HCT116 (cell line): ENCODE results near the gene FAAP24. TPM values are rescaled to one million over a fixed set of nuclear protein-coding genes. Genes with fewer than 3 reads are reported as not detected.
"Not testable (repeated sequence)": the region's sequence is repeated elsewhere in the genome, so short reads cannot be mapped to it uniquely, and the experiment has no call there.

Experiments used
- ATAC-seq: fragments of 200-7000 bp; cut with Tn5 transposase; 2 replicates; pipeline ENCODE4 v1.9.1; 2020; ENCODE audit warnings: mild to moderate bottlenecking, moderate library complexity
- BruUV-seq: library from RNA; stranded (reverse); fragments of 400-500 nt; replicated peaks from 2 replicates; lab custom pipeline; 2021; lab: Mats Ljungman, UMichigan
- CTCF ChIA-PET: fragments of 300-600 bp; sonication (Branson Sonifier 250); formaldehyde crosslinking; loops from one replicate; lab custom pipeline; 2021; ENCODE audit warnings: antibody characterized with exemption; lab: Charles Lee
- POLR2A ChIA-PET: fragments of 300-600, 350-600 bp; sonication (Branson Sonifier 250); formaldehyde crosslinking; loops from one replicate; lab custom pipeline; 2021; ENCODE audit warnings: antibody characterized with exemption; lab: Charles Lee
- RAD21 ChIA-PET, 2 experiments: fragments of 300-600 bp; sonication (Branson Sonifier 250); formaldehyde crosslinking; loops; one replicate each; lab custom pipeline; 2023; ENCODE audit warnings: low total read pairs in 2 of 2; ENCODE audit not compliant: uncharacterized antibody in 2 of 2, unreplicated experiment in 2 of 2, low non-redundant PET in 1 of 2; lab: Charles Lee
- DNase-seq: peaks from one replicate; pipeline ENCODE4 v3.0.0-alpha.2; 2010; ENCODE audit warnings: low read depth, low spot score
- H2AFZ ChIP-seq: fragments of 200-600 bp; shearing (Covaris generic), sonication (generic); 2 replicates; pipeline ENCODE4 v1.6.1; 2017; ENCODE audit warnings: low read depth, mixed run types, mixed read lengths, antibody characterized with exemption, low read length; ENCODE audit not compliant: poor library complexity, severe bottlenecking
- H3K27ac ChIP-seq: 2 replicates; pipeline ENCODE4 v1.5.1; 2012; ENCODE audit warnings: low read depth, low read length
- H3K27me3 ChIP-seq: fragments of 200-600 bp; sonication (generic); 2 replicates; pipeline ENCODE4 v1.6.1; 2016; ENCODE audit warnings: mixed run types, low read length, mixed read lengths; ENCODE audit not compliant: insufficient read depth
- H3K36me3 ChIP-seq, 2 experiments: fragments of 200-500 bp in 1 of 2; fragments of 200-600 bp in 1 of 2; sonication (Bioruptor generic) in 1 of 2; sonication (generic) in 1 of 2; 2 replicates each; pipeline versions ENCODE4 v1.5.1 to v1.6.1; 2014 to 2016; ENCODE audit warnings: low read length in 2 of 2, inconsistent platforms in 1 of 2, mixed read lengths in 1 of 2, mixed run types in 1 of 2; ENCODE audit not compliant: insufficient read depth in 2 of 2, control insufficient read depth in 1 of 2
- H3K4me1 ChIP-seq, 2 experiments: fragments of 200-600 bp in 1 of 2; sonication (generic) in 1 of 2; 2 replicates each; pipeline versions ENCODE4 v1.5.1 to v1.6.1; 2012 to 2017; ENCODE audit warnings: low read length in 2 of 2, inconsistent platforms in 1 of 2, mild to moderate bottlenecking in 1 of 2, mixed read lengths in 1 of 2, mixed run types in 1 of 2, moderate library complexity in 1 of 2; ENCODE audit not compliant: insufficient read depth in 2 of 2, control insufficient read depth in 1 of 2
- H3K4me2 ChIP-seq: fragments of 200-600 bp; sonication (generic); 2 replicates; pipeline ENCODE4 v1.6.1; 2017; ENCODE audit warnings: mixed run types, low read length, mixed read lengths
- H3K4me3 ChIP-seq, 2 experiments: fragments of 200-600 bp in 1 of 2; sonication (generic) in 1 of 2; replicated peaks in 1 of 2; 2 replicates each; pipeline ENCODE4 v1.5.1; 2011 to 2016; ENCODE audit warnings: low read length in 2 of 2, control low read depth in 1 of 2, low read depth in 1 of 2, mild to moderate bottlenecking in 1 of 2, mixed read lengths in 1 of 2, mixed run types in 1 of 2
- H3K79me2 ChIP-seq: fragments of 200-600 bp; sonication (generic); 2 replicates; pipeline ENCODE4 v1.6.1; 2017; ENCODE audit warnings: mild to moderate bottlenecking, mixed run types, low read length, moderate library complexity, mixed read lengths; ENCODE audit not compliant: insufficient read depth
- H3K9ac ChIP-seq: fragments of 200-600 bp; sonication (generic); 2 replicates; pipeline ENCODE4 v1.6.1; 2016; ENCODE audit warnings: low read length, mixed read lengths
- H3K9me2 ChIP-seq: fragments of 200-600 bp; sonication (generic), shearing (Covaris generic); 2 replicates; pipeline ENCODE4 v1.6.1; 2017; ENCODE audit warnings: mixed run types, mild to moderate bottlenecking, moderate library complexity; ENCODE audit not compliant: insufficient read depth
- H3K9me3 ChIP-seq, 2 experiments: fragments of 200-500 bp in 1 of 2; fragments of 200-600 bp in 1 of 2; sonication (Bioruptor generic) in 1 of 2; sonication (generic) in 1 of 2; 2 replicates each; pipeline ENCODE4 v1.6.1; 2014 to 2017; ENCODE audit warnings: low read length in 2 of 2, mixed read lengths in 2 of 2, inconsistent platforms in 1 of 2, low read depth in 1 of 2, mild to moderate bottlenecking in 1 of 2, mixed run types in 1 of 2, moderate library complexity in 1 of 2; ENCODE audit not compliant: control insufficient read depth in 1 of 2, insufficient read depth in 1 of 2
- H4K20me1 ChIP-seq: fragments of 200-600 bp; sonication (generic), shearing (Covaris generic); 2 replicates; pipeline ENCODE4 v1.6.1; 2017; ENCODE audit warnings: mixed run types, mild to moderate bottlenecking, moderate library complexity; ENCODE audit not compliant: insufficient read depth
- CBX3 ChIP-seq: IDR thresholded peaks from 2 replicates; pipeline ENCODE4 v1.6.1; 2012; ENCODE audit warnings: low read depth
- CEBPB ChIP-seq: IDR thresholded peaks from 2 replicates; pipeline ENCODE4 v1.6.1; 2012; ENCODE audit warnings: low read depth
- CTCF ChIP-seq, 3 experiments: fragments of 200-600 bp in 1 of 3; sonication (generic) in 1 of 3; IDR thresholded peaks in 2 of 3; conservative IDR thresholded peaks in 1 of 3; 2 replicates each; pipeline ENCODE4 v1.5.1; 2012 to 2017; ENCODE audit warnings: low read depth in 2 of 3, low read length in 2 of 3, antibody characterized with exemption in 1 of 3, borderline replicate concordance in 1 of 3, control low read depth in 1 of 3, mild to moderate bottlenecking in 1 of 3, mixed read lengths in 1 of 3, mixed run types in 1 of 3, moderate library complexity in 1 of 3; ENCODE audit not compliant: insufficient read depth in 1 of 3
- EGR1 ChIP-seq: IDR thresholded peaks from 2 replicates; pipeline ENCODE4 v1.6.1; 2012; ENCODE audit warnings: low read depth
- ELF1 ChIP-seq: IDR thresholded peaks from 2 replicates; pipeline ENCODE4 v1.6.1; 2012; ENCODE audit warnings: low read depth, borderline replicate concordance
- EZH2phosphoT487 ChIP-seq: fragments of 200-600 bp; IDR thresholded peaks from 2 replicates; pipeline ENCODE4 v1.6.1; 2018; ENCODE audit warnings: antibody characterized with exemption, borderline replicate concordance
- FOSL1 ChIP-seq: IDR thresholded peaks from 2 replicates; pipeline ENCODE4 v1.6.1; 2012; ENCODE audit warnings: low read depth
- JUND ChIP-seq: IDR thresholded peaks from 2 replicates; pipeline ENCODE4 v1.6.1; 2012
- POLR2AphosphoS5 ChIP-seq: IDR thresholded peaks from 2 replicates; pipeline ENCODE4 v1.6.1; 2011; ENCODE audit warnings: mild to moderate bottlenecking, low read depth, low read length, moderate library complexity
- RAD21 ChIP-seq: IDR thresholded peaks from 2 replicates; pipeline ENCODE4 v1.6.1; 2012; ENCODE audit warnings: low read depth, mild to moderate bottlenecking
- SIN3A ChIP-seq: IDR thresholded peaks from 2 replicates; pipeline ENCODE4 v1.6.1; 2012; ENCODE audit warnings: low read depth
- SP1 ChIP-seq: IDR thresholded peaks from 2 replicates; pipeline ENCODE4 v1.6.1; 2012; ENCODE audit warnings: low read depth
- SRF ChIP-seq: IDR thresholded peaks from 2 replicates; pipeline ENCODE4 v1.6.1; 2012; ENCODE audit warnings: low read depth
- TCF7L2 ChIP-seq: IDR thresholded peaks from 2 replicates; pipeline ENCODE4 v1.7.0; 2011; ENCODE audit warnings: borderline replicate concordance, inconsistent platforms; ENCODE audit not compliant: insufficient read depth, insufficient read length; ENCODE audit errors: extremely low read depth
- YY1 ChIP-seq: IDR thresholded peaks from 2 replicates; pipeline ENCODE4 v1.6.1; 2011; ENCODE audit warnings: low read length, low read depth, moderate library complexity, mild to moderate bottlenecking; ENCODE audit not compliant: insufficient replicate concordance; ENCODE audit errors: extremely low read depth
- ZFX ChIP-seq: fragments of 450-650 bp; IDR thresholded peaks from 2 replicates; pipeline ENCODE4 v1.6.1; 2017
- intact Hi-C: fragments of 100-400 bp; cut with micrococcal nuclease; formaldehyde crosslinking; loops from 2 replicates; pipeline ENCODE4 v1.10.0; 2022
- total RNA-seq: library from RNA; stranded (reverse); gene quantifications from one replicate; pipeline ENCODE4 v1.2.1, GENCODE V29; 2021; ENCODE audit not compliant: unreplicated experiment
- TF ChIP-seq, protein P1 (sequence below): IDR thresholded peaks from 2 replicates; pipeline ENCODE4 v1.6.1; 2012

FAAP24 gene
- total RNA-seq, 1 experiment from 2014 or later = 4.9 TPM

DNA sequence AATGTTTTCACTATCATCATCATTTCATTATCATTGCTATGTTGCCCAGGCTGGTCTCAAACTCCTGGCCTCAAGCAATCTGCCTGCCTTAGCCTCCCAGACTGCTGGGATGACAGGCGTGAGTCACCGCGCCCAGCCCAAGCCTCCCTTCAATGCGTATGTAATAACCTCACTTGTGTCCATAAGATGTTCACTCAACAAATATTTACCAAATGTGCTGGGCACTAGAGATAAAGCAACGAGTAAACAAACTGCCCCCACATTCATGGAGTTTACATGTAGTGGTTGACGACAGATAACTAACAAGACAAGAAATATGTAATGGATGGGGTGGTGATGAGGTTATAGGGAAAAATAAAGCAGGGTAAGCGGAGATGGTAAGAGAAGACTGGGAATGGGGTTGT, 25.0 kb downstream of the FAAP24 start:
- BruUV-seq, RAD21 ChIA-PET, intact Hi-C loops, H3K4me2 ChIP-seq, ATAC-seq, H3K27me3 ChIP-seq, H3K9ac ChIP-seq, POLR2A ChIA-PET, H3K9me2 ChIP-seq, H3K79me2 ChIP-seq, H3K9me3 ChIP-seq, H2AFZ ChIP-seq, CTCF ChIA-PET, H3K27ac ChIP-seq, DNase-seq, H3K4me1 ChIP-seq, H3K4me3 ChIP-seq, H4K20me1 ChIP-seq: not testable (repeated sequence)
- peaks cover 8 to 20% of the 10 kb centered on the region in 2 experiments; a peak in 3 of 4 replicates for H3K36me3 ChIP-seq

DNA sequence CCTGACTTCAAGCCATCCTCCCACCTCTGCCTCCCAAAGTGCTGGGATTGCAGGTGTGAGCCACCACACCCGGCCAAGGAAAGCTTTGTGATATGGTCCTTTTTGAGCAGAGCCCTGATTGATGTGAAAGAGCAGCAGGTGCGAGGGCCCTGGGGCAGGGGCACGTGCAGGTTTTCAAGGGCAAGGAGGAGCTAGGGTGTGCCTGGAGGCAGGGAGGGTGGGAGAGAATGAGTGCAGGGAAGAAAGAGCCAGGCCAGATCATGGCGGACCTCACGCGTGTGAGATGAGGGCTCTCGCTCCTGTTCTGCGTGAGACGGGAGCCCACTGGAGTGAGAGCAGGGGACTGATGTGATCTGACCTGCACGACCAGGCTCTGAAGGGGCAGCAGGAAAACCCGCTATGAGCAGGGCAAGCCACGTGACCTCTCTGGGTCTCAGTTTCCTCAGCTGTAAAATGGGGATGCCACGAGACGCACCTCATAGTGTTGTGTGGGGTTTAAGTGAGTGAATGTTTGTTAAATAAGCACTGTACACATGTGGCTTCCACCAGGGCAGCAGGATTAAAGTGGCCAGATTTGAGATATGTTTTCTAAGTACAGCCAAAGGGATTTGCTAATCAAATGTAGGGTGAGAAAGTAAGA, 25.8 kb downstream of the FAAP24 start:
- intact Hi-C loops = no loop called here
- no TSS peak for BruUV-seq
- RAD21 ChIA-PET = no interaction called here
- H3K27me3 ChIP-seq = no peaks in the 10 kb centered on the region
- no peaks in the 10 kb centered on the region; the same call in 1 of the 2 replicates for H3K79me2 ChIP-seq
- no peak overlapping the region for H2AFZ ChIP-seq
- H4K20me1 ChIP-seq = no peaks in the 10 kb centered on the region
- H3K4me2 ChIP-seq = no peak overlapping the region
- no peaks in the 10 kb centered on the region for H3K9me3 ChIP-seq
- CTCF ChIA-PET = no interaction called here
- no peak for DNase-seq
- peaks cover 11 to 21% of the 10 kb centered on the region in 2 experiments; a peak in 3 of 4 replicates for H3K36me3 ChIP-seq
- H3K4me1 ChIP-seq = no peaks in the 10 kb centered on the region
- H3K9me2 ChIP-seq = no peaks in the 10 kb centered on the region
- ATAC-seq = no peak
- no peak overlapping the region for H3K4me3 ChIP-seq
- TF ChIP-seq EGR1 (no peak), JUND (no peak), CTCF (IDR thresholded peaks at IDR 0.05 in 2 of 3, conservative IDR thresholded peaks at IDR 0.05 in 1 of 3; ENCODE audit: borderline replicate concordance in 1 of 3, insufficient read depth in 1 of 3, low read depth in 2 of 3, low read length in 2 of 3) (no peak), TCF7L2 (no peak), RAD21 (no peak), SIN3A (no peak), POLR2AphosphoS5 (no peak), ELF1 (no peak), SP1 (no peak), EZH2phosphoT487 (no peak), YY1 (no peak), CBX3 (no peak), CEBPB (no peak), SRF (no peak), FOSL1 (no peak), ZFX (no peak)
- TF ChIP-seq, protein P1, sequence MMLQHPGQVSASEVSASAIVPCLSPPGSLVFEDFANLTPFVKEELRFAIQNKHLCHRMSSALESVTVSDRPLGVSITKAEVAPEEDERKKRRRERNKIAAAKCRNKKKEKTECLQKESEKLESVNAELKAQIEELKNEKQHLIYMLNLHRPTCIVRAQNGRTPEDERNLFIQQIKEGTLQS = no peak
- no peak overlapping the region for H3K9ac ChIP-seq
- no peak overlapping the region for H3K27ac ChIP-seq
- POLR2A ChIA-PET = no interaction called here
